C4-2B (cell line): ENCODE results near the gene CCDC97.

Experiments
- ZFX ChIP-seq: fragments of 450-650 bp; IDR thresholded peaks from 2 replicates; pipeline ENCODE4 v1.6.1; 2017
- TF ChIP-seq, protein P1 (sequence below): fragments of 450-650 bp; conservative IDR thresholded peaks from 2 replicates; pipeline ENCODE4 v1.5.1; 2017; ENCODE audit warnings: mild to moderate bottlenecking

DNA sequence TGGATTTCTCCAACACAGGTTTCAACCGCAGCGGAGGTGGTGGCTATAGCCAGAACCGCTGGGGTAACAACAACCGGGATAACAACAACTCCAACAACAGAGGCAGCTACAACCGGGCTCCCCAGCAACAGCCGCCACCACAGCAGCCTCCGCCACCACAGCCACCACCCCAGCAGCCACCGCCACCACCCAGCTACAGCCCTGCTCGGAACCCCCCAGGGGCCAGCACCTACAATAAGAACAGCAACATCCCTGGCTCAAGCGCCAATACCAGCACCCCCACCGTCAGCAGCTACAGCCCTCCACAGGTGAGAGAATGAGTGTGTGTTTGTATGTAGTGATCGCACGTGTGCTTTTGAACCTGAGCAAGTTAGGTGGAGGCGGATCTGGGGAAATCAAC lies 6.0 kb upstream of the CCDC97 start:
- TF ChIP-seq, protein P1, sequence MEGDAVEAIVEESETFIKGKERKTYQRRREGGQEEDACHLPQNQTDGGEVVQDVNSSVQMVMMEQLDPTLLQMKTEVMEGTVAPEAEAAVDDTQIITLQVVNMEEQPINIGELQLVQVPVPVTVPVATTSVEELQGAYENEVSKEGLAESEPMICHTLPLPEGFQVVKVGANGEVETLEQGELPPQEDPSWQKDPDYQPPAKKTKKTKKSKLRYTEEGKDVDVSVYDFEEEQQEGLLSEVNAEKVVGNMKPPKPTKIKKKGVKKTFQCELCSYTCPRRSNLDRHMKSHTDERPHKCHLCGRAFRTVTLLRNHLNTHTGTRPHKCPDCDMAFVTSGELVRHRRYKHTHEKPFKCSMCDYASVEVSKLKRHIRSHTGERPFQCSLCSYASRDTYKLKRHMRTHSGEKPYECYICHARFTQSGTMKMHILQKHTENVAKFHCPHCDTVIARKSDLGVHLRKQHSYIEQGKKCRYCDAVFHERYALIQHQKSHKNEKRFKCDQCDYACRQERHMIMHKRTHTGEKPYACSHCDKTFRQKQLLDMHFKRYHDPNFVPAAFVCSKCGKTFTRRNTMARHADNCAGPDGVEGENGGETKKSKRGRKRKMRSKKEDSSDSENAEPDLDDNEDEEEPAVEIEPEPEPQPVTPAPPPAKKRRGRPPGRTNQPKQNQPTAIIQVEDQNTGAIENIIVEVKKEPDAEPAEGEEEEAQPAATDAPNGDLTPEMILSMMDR = no peak
- TF ChIP-seq ZFX = no peak
